DMS153 (cell line): ENCODE measurements around the gene CDK7.

ENCODE experiments used
- DNase-seq: peaks from one replicate; lab custom pipeline; 2025; lab: John Stamatoyannopoulos, UW

CDK7 gene

GRCh38 chr5:69293882-69294281 lies 59.2 kb downstream of the CDK7 start:
- DNase-seq, result no peak

GRCh38 chr5:69295088-69295754 lies 60.5 kb downstream of the CDK7 start:
- no peak for DNase-seq

- no peak for DNase-seq
These were observed 64.9 kb downstream of the CDK7 start for GRCh38 chr5:69299625-69300024.

GRCh38 chr5:69300537-69301203 lies 66.0 kb downstream of the CDK7 start:
- DNase-seq, result no peak

GRCh38 chr5:69305512-69305911 lies 70.8 kb downstream of the CDK7 start:
- no peak for DNase-seq

- no peak for DNase-seq
These were observed 73.4 kb downstream of the CDK7 start for GRCh38 chr5:69308046-69308553.

- DNase-seq, result no peak
These were observed 74.7 kb downstream of the CDK7 start for GRCh38 chr5:69309380-69309779.

- DNase-seq, result no peak
These were observed 77.9 kb downstream of the CDK7 start for GRCh38 chr5:69312459-69313160.

- DNase-seq, result no peak
These were observed 78.7 kb downstream of the CDK7 start for GRCh38 chr5:69313428-69313827.

GRCh38 chr5:69315972-69316371 lies 81.3 kb downstream of the CDK7 start:
- DNase-seq, result no peak

GRCh38 chr5:69317391-69317790 lies 82.7 kb downstream of the CDK7 start:
- no peak for DNase-seq

GRCh38 chr5:69326365-69326764 lies 91.7 kb downstream of the CDK7 start:
- DNase-seq, result no peak
